ENCODE measurements around the gene SH3RF3. TPM values are rescaled to one million over a fixed set of nuclear protein-coding genes. Genes with fewer than 3 reads are reported as not detected.

The SH3RF3 gene
- total and polyA plus RNA-seq, 9 of the 15 experiments (the other 6 are each of a cell fraction or from before 2014, with no cell fraction given), result 0.02 TPM; not detected in 8

DNA sequence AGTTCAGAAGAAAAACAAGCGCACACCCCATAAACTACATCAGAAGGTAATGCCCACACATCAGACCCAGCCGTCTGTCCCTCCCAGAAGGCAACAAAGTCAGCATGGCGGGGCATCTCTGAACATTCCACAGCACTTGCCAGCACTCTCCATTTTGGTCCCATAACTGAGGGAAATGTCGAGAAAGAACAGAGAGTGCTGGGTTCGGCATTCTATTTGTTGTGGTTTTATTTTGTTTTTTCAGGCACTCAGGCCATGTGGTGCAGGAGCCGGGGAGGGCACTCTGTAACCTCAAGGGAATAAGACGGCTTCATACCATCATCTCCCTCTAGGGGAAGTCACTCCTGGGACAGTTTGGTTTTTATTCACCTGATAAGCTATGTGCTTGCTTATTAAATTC is 328.8 kb downstream of the SH3RF3 start:
- H3K9ac ChIP-seq (ENCODE audit: insufficient read depth in 1 of 2, low read depth in 2 of 2, low read length in 2 of 2), result no peak overlapping the region
- FAIRE-seq (no peak), ATAC-seq (no peak; the same call in 2 of the 3 replicates), DNase-seq (ENCODE audit: extremely low read depth in 1 of 4, low spot score in 3 of 4) (no peak)
- POLR2A ChIA-PET, result no interaction called here
- H3K79me2 ChIP-seq (ENCODE audit: control insufficient read depth, insufficient read depth, low read length), result no peaks in the 10 kb centered on the region
- no peak overlapping the region for H3K4me2 ChIP-seq (ENCODE audit: insufficient read depth, low read length)
- no peak overlapping the region for H2AFZ ChIP-seq (ENCODE audit: low read depth, low read length)
- no peak overlapping the region for H3K27ac ChIP-seq (ENCODE audit: extremely low read depth, low read depth, low read length)
- BruUV-seq (replicated peaks), result no TSS peak
- under 1% methylated on average over 7 of the region's 7 CpGs for WGBS (ENCODE audit: insufficient coverage, low coverage, missing lambda C conversion rate)
- no peaks in the 10 kb centered on the region for H3K4me1 ChIP-seq (replicated peaks in 1 of 2; ENCODE audit: control insufficient read depth in 2 of 2, insufficient read depth in 2 of 2, low read length in 2 of 2)
- CTCF ChIA-PET (ENCODE audit: low intra/inter-chr PET ratio), result no interaction called here
- H3K27me3 ChIP-seq (ENCODE audit: control insufficient read depth in 2 of 2, insufficient read depth in 2 of 2, low read length in 2 of 2), result peaks cover 6 to 28% of the 10 kb centered on the region in 2 experiments; a peak in 3 of 5 replicates
- no peaks in the 10 kb centered on the region for H4K20me1 ChIP-seq (replicated peaks; ENCODE audit: control insufficient read depth, insufficient read depth, low read length)
- no peaks in the 10 kb centered on the region for H3K9me3 ChIP-seq (replicated peaks; ENCODE audit: control insufficient read depth, insufficient read depth, low read depth, low read length)
- H3K9me1 ChIP-seq (ENCODE audit: control insufficient read depth, insufficient read depth, low read length), result no peaks in the 10 kb centered on the region
- H3K36me3 ChIP-seq (ENCODE audit: control insufficient read depth, insufficient read depth, low read length), result no peaks in the 10 kb centered on the region
- TF ChIP-seq RBFOX2 (IDR thresholded peaks at IDR 0.05; ENCODE audit: low read depth, low read length) (no peak), MCM3 (IDR thresholded peaks at IDR 0.05) (no peak), SRSF9 (IDR thresholded peaks at IDR 0.05; ENCODE audit: borderline replicate concordance, low read depth, low read length) (no peak), CREM (IDR thresholded peaks at IDR 0.05; ENCODE audit: low read depth) (no peak), ZNF445 (CRISPR knock-in tag; IDR thresholded peaks at IDR 0.05; ENCODE audit: low read depth) (no peak), MBD2 (IDR thresholded peaks at IDR 0.05; ENCODE audit: borderline replicate concordance, low read depth) (no peak), SPI1 (IDR thresholded peaks at IDR 0.05; ENCODE audit: borderline replicate concordance, low read depth, low read length) (no peak), RAD51 (IDR thresholded peaks at IDR 0.05; ENCODE audit: borderline replicate concordance, low read depth) (no peak), ZNF76 (CRISPR knock-in tag; IDR thresholded peaks at IDR 0.05; ENCODE audit: borderline replicate concordance) (no peak), POLR2G (IDR thresholded peaks at IDR 0.05; ENCODE audit: low read depth, low read length) (no peak), ZNF324 (CRISPR knock-in tag; IDR thresholded peaks at IDR 0.05) (no peak), EGR1 (conservative IDR thresholded peaks at IDR 0.05) (no peak), PHF8 (IDR thresholded peaks at IDR 0.05; ENCODE audit: borderline replicate concordance, low read length) (no peak), TARDBP (IDR thresholded peaks at IDR 0.05) (no peak), SMAD4 (CRISPR knock-in tag; conservative IDR thresholded peaks at IDR 0.05) (no peak)
- intact Hi-C loops (cut with micrococcal nuclease), result no loop called here
- no peak overlapping the region for H3K4me3 ChIP-seq
- in situ Hi-C loops (cut with MboI), result no loop called here
